ENCODE data around the gene SNX5. TPM values are rescaled to one million over a fixed set of nuclear protein-coding genes. Genes with fewer than 3 reads are reported as not detected.

Gene SNX5
- total and polyA plus RNA-seq, 2 experiments from 2014 or later, result 105 to 144 TPM

GRCh38 chr20:17917832-17918618 is 50.6 kb downstream of the SNX5 start:
- TF ChIP-seq CTCF (IDR thresholded peaks at IDR 0.05; ENCODE audit: low read depth, low read length), result no peak

GRCh38 chr20:17916433-17916891 is 52.1 kb downstream of the SNX5 start:
- H3K27me3 ChIP-seq, result no peaks in the 10 kb centered on the region
- no peak overlapping the region for H3K27ac ChIP-seq
- no peaks in the 10 kb centered on the region for H3K4me1 ChIP-seq (ENCODE audit: low read depth)
- H3K9me3 ChIP-seq (ENCODE audit: low read depth), result no peaks in the 10 kb centered on the region
- no peaks in the 10 kb centered on the region for H3K36me3 ChIP-seq
- no peak for TF ChIP-seq CTCF (IDR thresholded peaks at IDR 0.05; ENCODE audit: low read depth, low read length)
- H3K4me3 ChIP-seq, result no peak overlapping the region
- no peak for DNase-seq (ENCODE audit: low read depth in 1 of 2, low spot score in 1 of 2)

More at GRCh38 chr20:17917832-17918618, 50.6 kb downstream of the SNX5 start:
- H3K36me3 ChIP-seq, result no peaks in the 10 kb centered on the region
- no peaks in the 10 kb centered on the region for H3K4me1 ChIP-seq (ENCODE audit: low read depth)
- H3K27me3 ChIP-seq, result no peaks in the 10 kb centered on the region
- H3K27ac ChIP-seq, result no peak overlapping the region
- DNase-seq (ENCODE audit: low read depth in 1 of 2, low spot score in 1 of 2), result no peak
- no peaks in the 10 kb centered on the region for H3K9me3 ChIP-seq (ENCODE audit: low read depth)
- no peak overlapping the region for H3K4me3 ChIP-seq

- no peaks in the 10 kb centered on the region for H3K36me3 ChIP-seq
- no peaks in the 10 kb centered on the region for H3K9me3 ChIP-seq (ENCODE audit: low read depth)
- no peak overlapping the region for H3K4me3 ChIP-seq
- no peaks in the 10 kb centered on the region for H3K4me1 ChIP-seq (ENCODE audit: low read depth)
- no peaks in the 10 kb centered on the region for H3K27me3 ChIP-seq
- H3K27ac ChIP-seq, result no peak overlapping the region
- DNase-seq (ENCODE audit: low read depth in 1 of 2, low spot score in 1 of 2), result no peak
- TF ChIP-seq CTCF (IDR thresholded peaks at IDR 0.05; ENCODE audit: low read depth, low read length), result no peak
Observed at GRCh38 chr20:17914957-17915356, 53.6 kb downstream of the SNX5 start.

GRCh38 chr20:17912916-17913315 is 55.7 kb downstream of the SNX5 start:
- no peaks in the 10 kb centered on the region for H3K9me3 ChIP-seq (ENCODE audit: low read depth)
- H3K4me3 ChIP-seq, result no peak overlapping the region
- H3K36me3 ChIP-seq, result no peaks in the 10 kb centered on the region
- H3K27ac ChIP-seq, result no peak overlapping the region
- H3K27me3 ChIP-seq, result no peaks in the 10 kb centered on the region
- TF ChIP-seq CTCF (IDR thresholded peaks at IDR 0.05; ENCODE audit: low read depth, low read length), result no peak
- DNase-seq (ENCODE audit: low read depth in 1 of 2, low spot score in 1 of 2), result peak in 1 of 2 donors; percentile 35
- no peaks in the 10 kb centered on the region for H3K4me1 ChIP-seq (ENCODE audit: low read depth)

- H3K36me3 ChIP-seq, result no peaks in the 10 kb centered on the region
- no peak overlapping the region for H3K4me3 ChIP-seq
- H3K27ac ChIP-seq, result no peak overlapping the region
- TF ChIP-seq CTCF (IDR thresholded peaks at IDR 0.05; ENCODE audit: low read depth, low read length), result no peak
- no peaks in the 10 kb centered on the region for H3K27me3 ChIP-seq
- H3K4me1 ChIP-seq (ENCODE audit: low read depth), result no peaks in the 10 kb centered on the region
- H3K9me3 ChIP-seq (ENCODE audit: low read depth), result no peaks in the 10 kb centered on the region
- no peak for DNase-seq (ENCODE audit: low read depth in 1 of 2, low spot score in 1 of 2)
Observed at GRCh38 chr20:17911927-17912326, 56.7 kb downstream of the SNX5 start.
